GM18511 (cell line): ENCODE results near the gene COLQ.
A peak's percentile ranks its signal among the peaks of the same experiment; 100 is the strongest.

Source experiments
- ATAC-seq: cut with Tn5 transposase; IDR thresholded peaks from one replicate; pipeline ENCODE4 v1.9.1; 2021; ENCODE audit warnings: mild to moderate bottlenecking, moderate library complexity; ENCODE audit not compliant: unreplicated experiment

COLQ gene

DNA sequence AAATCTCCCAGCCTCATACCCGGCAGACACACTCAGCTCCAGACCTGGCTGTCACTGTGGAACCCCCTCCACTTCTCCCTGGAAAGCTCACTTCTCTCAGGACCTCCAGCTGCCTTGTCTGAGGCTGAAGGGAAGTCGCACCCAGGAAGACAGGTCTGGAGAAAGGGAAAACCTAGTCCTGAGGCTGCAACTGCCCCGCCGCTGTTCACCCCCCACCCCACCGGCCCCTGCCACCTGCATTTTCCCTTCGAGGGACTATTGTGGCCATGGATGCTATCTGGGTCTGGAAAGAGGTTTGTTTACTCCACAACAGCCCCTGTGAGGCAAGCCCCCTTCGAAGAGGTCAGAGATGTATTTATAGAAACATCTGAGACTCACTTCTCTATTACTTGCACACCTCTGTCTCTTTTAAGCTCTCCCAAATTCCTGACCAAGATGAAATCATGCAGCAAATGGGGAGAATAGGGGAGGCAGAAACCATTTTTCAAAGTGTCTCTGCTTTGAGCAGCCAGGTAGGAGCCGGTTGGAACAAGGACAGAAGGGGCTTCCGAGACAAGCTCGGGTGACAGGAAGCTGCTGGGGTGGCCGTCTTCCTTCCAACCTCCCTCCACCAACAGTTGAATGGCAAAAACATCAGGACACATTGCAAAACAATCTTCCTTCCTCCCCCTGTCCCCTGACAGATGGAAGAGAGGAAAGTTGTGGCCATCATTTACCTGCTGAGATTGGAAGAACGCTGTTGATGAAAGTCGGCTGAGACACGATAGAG is 518 bp downstream of the COLQ start:
- no peak for ATAC-seq

DNA sequence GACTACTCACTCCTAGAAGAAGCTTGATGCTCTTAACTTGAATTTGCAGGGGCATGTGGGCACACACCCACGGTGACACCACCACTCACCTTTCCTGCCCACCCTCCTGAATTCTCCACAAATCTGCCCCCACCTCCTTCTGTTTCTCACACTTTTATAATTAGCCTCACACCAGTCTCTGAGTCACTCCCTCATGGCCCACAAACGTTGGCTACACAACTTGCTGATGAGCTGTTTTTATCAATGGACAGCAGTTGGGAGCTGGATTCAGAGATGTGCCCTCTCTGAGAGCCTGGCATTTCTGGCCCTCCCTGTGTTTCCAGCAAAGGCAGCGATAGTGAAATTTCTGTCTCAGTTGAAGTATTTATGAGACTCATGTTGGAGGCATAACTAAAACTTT is 1.3 kb downstream of the COLQ start:
- ATAC-seq, result no peak

DNA sequence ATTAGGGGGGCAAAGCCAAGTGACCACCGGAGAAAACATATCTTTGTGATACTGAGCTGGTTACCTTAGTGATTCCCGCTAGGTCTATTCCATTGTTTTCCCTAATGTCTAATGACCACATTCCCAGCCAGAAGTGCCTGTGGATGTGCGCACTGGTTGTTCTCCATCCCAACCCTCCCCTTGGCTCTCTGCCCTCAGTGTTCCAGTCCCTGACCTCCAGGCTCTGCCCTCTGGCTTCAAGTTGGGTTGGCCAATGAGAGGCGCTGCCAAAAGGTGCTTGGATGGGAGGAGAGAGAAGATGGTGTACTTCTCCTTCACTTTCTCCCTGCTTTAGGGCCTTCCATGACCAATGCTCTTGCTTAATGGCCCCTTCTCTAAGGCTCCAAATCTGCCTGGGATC is 2.4 kb downstream of the COLQ start:
- ATAC-seq, result no peak

DNA sequence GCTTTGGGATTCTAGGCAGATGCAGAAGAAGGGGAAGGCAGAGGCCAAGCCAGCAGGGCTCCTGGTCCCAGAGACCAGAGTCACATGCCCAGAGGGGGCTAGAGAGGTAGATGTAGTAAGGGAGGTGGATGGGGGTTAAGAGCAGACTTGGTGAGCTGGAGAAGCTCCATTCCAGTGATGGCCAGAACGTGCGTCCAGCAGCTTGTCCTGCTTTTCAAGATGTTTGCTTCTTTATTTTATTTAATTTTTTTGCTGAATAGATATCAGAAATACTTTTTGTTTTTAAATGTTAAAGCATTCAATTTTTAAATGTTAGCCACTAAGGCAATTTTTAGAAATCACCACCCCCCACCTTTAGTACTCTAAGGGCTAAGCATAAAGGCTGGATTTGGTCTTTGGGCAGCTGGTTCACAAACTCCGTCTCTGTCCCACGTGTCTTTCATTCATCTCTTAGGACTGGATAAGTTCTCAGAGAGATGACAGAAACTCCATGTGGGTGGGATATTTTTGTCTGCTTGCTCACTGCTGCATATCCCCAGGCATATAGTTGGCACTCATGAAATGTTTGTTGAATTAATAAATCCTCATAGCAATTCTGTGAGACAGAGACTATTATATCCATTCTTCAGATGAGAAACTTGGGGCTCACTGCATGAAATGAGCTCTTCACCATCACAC is 6.7 kb downstream of the COLQ start:
- ATAC-seq, result no peak

DNA sequence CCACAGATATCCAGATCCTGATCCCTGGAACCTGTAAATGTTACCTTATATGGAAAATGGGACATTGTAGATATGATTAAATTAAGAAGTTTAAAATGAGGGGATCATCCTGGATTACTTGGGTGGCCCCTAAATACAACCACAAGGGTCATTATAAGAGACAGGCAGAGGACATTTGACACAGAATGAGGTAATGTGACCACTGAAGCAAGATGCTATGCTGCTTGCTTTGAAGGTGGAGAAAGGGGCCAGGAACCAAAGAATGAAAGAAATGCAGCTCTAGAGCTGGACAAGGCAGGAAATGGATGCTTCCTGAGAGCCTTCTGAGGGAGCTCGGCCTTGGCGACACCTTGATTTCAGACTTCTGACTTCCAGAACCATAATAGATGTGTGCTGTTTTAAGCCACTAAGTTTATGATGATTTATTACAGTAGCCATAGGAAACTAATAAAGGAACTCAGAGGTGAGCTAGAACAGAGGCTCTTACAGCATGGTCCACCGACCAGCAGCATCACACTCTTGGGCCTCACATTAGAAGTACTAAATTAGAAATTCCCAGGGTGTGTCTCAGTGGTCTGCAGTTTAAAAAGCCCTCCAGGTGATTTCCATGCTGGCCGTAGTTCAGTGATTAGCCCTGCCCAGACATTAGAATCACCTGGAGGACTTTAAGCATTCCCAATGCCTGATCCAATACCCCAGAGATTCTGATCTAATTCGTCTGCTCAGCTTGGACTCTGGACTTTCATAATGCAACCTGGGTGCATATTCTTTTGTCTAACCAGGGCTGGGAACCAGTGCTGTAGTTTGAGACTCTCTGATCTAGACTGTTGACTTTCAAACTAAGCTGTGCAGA is 7.5 kb downstream of the COLQ start:
- ATAC-seq, result no peak

DNA sequence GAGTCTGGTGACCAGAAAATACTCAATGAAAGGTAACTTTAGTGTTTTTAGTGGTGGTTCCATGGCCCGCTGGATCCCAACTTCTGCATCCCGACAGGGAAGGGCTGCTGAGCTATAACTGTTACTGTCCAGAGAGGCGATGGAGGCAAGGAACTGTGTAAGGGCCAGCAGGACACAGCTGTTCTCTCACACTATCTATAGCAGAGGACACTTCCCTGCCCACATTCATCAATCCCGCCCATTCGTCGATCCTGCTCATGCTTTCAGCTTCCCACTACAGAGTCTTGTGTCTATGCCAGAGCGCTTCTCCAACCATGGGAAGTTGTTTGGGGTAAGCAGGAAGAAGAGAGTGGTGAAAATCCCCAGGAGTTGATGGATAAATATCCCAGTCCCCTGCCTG is 8.4 kb downstream of the COLQ start:
- no peak for ATAC-seq

DNA sequence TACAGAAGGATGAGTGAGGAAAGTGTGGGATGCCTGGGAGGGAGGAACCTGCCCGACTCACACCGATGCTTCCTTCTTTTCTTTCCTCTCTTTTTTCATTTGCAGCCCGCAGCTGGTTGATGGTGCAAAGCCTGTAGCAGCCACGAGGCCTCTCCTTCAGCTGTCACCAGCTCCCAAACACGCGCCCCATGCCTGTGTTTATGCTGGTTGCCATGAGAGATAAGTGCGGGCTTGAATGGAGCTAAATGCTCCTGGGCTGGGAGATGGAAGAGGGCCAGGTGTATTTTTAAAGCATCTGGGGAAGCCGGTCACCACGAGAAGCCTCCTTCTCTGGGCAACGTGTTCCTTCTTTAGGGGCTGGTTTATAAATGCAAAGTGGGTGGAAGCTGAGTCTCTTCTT is 9.3 kb downstream of the COLQ start:
- no peak for ATAC-seq

DNA sequence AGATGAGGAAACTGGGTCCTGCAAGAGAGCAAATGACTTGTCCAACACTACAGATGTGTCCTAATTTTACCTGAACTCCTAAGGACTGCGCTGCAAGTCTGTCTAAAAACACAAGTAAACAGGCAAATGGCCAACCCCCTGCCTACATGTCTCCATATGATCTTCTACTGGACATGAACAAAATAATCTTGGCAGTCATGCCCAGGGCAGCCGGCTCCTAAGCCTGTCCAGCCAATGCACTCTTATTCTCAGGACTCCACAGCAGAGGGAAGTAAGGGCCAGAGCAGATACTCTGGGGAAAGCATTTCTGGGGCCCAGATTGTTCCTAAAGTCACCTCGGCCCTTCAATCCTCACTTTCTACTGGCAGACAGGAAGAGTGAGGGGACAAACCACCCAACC is 10.3 kb downstream of the COLQ start:
- ATAC-seq, result no peak

DNA sequence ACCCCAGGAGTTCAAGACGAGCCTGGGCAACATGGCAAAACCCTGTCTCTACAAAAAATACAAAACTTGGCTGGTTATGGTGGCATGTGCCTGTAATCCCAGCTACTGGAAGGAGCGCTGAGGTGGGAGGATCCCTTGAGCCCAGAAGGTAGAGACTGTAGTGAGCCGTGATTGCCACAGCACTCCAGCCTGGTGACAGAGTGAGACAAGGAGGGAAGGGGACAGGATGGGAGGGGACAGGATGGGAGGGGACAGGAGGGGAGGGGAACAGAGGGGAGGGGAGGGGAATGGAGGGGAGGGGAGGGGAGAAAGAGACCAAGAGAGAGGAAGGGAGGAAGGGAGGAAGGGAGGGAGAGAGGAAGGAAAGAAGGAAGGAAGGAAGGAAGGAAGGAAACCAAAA is 11.0 kb downstream of the COLQ start:
- ATAC-seq, result no peak

DNA sequence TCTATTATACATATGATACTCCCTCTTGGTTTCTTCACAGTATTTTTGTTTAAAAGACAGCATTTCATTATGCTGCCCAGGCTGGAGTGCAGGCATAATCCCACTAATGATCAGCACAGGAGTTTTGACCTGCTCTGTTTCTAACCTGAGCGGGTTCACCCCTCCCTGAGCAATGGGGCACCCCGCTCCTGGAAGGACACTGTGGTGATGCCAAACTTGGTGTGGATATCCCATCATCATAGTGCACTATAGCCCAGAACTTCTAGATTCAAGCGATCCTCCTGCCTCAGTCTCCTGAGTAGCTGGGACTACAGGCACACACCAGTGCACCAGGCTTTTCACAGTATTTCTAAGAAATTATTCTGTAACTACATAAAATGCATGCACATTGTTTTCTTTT is 14.9 kb downstream of the COLQ start:
- ATAC-seq, result no peak

DNA sequence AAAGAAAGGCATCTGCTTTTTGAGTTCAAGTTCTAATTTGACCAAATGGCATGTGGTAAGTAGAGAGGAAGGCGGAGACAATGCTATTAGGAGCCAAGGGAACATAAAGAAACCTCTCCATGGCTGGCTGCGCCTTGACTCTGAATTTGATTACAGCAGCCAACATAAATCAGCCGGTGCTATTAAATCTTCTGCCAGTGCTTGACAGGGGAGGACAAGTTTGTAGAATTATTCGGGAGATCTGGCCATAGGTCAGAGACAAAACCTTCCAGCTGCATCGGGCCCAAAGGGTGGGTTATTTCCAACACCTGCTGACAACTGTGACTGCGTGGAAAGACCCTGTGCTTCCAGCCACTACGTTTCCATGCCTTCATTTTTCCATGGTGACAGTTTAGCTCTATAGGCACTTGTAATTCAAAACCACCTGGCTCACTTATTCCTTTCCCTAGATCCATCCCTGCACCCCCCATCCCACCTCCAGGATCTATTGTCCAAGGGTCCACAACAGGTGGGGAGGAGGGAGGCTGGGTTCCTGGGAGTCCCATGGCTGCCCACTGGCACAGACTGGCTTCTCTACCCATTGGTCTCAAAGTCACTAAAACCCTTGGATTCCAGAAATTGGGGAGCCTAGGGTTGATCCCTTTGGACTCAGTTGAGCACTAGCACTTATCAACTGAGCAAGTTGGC is 15.9 kb downstream of the COLQ start:
- ATAC-seq, result no peak

DNA sequence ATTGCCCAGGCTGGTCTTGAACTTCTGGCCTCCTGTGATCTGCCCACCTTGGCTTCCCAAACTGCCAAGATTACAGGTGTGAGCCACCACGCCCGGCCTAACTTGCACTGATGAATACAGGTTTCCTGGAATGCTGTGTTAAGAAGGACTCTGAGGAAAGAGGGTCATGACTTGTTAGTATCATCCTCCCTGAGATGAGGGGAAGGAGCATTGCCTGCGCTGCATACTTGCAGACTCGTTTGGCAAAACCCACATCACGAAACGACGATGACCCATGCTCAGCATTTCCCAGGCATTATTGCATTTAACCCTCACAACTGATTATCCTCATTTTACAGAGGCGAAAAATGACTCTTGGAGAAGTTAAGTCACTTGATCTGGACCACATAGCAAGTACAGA is 18.9 kb downstream of the COLQ start:
- no peak for ATAC-seq

DNA sequence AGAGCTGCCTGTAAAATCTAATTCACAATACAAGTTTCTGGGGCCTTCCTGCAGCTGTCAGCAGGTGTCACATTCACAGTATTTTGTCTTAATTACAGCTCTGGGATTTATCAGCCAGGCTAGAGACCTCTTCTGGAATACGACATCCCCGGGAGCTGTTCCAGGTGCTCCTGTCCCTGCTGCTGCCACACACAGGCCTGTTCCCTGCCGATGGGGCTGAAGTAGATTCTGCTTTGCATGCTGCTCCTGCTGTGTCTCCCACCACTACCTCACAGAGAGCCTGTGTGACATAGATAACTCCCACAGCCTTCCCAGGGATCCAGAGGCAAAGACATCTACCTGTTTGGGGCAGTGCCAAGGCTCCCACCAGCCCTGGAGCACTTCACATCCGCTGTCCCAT is 20.4 kb downstream of the COLQ start:
- ATAC-seq, result no peak

DNA sequence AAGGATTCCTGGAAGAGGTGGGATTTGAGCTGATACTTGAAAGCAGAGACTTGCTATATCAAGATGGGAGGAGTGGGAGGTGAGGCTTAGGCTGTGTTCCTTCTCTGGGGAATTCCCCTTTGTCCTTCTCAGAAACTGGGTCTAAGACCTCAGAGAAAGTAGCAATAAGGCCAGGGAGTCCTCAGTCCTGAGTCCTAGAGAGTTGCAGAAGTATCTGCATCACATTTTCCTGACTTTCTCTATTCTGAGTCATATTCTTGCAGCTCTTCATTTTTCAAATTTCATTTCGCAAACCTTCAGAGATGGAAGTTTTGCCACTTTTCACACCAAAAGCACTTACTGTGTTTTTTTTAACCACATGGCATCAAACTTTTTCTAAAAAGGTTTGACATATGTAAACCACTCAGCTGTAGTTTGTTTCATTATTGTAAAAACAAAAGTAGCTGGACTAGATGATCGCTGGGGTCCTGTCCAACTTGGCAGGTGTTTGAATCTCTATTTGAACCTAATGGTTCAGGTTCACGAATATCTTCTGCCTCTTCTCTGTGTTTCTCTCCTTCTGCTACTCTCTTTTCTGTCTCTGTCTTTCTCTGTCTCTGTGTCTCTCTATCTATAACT is 21.3 kb downstream of the COLQ start:
- ATAC-seq, result peak; percentile 60

DNA sequence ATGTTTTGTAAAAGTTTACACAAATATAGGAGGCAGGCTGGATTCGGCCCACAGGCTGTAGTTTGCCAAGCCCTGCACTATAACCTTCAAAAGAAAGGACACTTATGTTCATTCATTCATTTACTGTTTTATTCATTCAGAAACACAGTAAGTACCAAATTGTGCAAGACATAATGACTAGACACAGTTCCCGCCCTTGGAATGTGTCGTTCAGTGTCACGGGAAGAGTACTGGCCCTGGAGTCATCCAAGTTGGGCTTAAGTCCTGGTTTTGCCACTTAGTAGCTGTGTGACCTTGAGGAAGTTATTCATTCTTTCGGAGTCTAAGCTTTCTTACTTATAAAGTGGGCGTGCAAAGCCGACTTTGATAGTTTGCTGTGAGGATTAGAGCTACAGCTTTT is 22.0 kb downstream of the COLQ start:
- no peak for ATAC-seq

DNA sequence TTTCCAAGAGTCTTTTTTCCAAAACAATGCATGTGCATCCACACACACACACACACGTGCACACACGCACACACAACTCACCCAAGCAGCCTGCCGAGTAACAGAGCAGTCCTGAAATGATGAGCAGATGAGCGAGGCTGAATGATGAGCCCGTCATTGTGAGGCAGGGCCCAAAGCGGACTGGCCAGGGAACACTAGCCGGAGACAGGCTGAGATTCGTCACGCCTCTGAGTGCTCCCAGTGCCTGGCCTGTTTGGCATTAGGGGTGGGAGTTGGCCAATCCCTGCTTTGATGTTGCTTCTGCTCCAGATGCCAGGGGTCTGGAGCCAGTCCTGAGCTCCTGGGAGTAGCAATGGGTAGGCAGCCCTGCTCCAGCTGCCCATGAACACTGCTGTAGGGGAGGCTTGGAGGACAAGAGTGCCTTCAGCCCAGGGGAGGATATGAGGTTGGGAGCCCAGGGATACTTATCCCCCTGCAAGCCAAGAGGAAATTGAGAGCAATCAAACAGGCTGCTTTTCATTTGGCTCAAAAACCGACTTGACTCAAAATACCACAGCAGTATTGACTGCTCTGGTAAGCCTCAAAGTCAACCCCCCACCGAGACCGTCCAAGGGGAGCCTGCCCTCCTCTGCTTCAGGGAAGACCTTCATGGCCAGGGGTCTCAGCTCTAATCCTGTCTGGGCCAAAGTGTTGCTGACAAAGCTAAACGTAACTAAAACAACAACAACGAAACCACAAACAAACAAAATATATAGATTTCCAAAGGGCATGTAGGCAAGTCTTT is 22.9 kb downstream of the COLQ start:
- no peak for ATAC-seq

DNA sequence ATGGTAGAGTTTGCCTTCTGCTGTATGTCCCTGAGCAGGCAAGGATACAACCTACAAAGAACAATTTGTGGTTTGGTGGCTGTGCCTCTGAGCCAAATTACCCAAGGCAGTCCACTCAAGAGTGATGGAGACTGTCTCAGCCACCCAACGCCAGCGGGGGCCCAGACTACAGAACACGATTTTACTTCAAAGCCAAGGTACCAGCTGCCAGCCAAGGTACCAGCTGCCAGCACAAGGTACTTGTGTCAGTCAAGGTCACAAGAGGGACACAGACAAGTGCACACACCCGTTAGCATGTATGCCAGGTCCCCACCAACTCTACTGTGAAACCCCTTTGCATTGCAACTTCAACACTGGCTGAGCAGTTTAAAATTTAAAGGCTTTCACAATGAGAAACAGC is 23.5 kb downstream of the COLQ start:
- ATAC-seq, result no peak

DNA sequence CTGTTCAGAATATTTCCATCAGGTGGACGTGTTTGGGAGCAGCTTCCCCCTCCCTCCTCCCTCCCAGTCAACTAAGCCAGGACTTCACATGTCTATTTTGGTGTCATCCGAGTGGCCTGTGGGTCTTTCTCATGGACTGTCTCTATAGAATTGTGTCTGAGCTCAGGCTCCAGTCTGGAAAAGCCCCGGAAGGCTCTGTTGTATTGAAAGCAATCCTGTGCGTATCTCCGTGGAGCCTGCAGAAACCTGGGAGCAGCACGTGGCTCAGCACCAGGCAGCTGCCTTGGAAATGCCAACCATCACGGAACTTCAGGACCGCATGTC is 25.2 kb downstream of the COLQ start:
- ATAC-seq, result no peak

DNA sequence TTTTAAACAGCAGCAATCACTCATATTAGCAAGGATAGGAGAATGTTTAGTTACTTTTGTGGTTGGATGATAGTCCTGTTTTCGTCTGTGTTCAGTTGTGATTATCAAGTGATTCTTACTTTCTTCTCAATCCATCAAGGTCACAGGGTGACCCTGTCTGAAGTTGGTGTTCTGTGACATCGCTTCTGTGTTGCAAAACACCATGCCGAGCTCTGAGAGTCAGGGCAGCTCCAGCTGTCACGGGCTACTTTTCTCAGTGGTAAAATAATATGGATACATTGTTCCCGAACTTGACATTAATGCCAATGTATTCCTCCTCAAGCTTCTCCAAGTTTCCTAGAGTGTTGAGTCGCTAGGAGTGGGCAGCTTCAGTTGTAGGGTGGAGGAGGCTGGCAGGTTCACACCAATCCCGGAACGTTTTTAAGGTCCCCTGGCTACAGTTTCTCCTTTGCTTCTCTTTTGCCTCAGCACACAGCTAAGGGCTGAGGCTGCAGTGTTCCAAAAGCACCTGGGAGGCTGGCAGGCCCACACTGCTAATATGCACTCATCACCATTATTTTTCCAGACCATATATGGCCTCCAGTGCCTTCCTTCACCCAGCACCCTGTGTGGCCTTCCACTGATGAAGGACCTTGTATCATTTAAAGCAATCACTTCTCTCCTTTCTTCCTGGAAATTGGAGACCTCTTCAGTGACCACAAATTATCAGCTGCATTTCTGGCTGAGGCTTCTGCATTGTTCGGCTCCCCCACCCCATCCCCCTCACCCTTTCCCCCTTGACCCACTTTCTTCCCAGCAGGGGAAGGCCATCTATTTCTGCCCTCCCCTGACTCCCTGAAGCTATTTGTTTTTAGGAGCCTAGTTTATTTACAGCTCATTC is 25.8 kb downstream of the COLQ start:
- ATAC-seq, result no peak
